ENCODE data around the gene MCC.

Gene MCC

GRCh38 chr5:113054899-113055298, 433.4 kb downstream of the MCC start:
- DNase-seq (no peak), ATAC-seq (no peak)
- Mint-ChIP-seq H3K4me3 (no peak overlapping the region), H3K4me1 (peaks cover 14% of the 10 kb centered on the region), H3K27ac (no peak overlapping the region), H3K27me3 (no peaks in the 10 kb centered on the region), H3K9me3 (no peaks in the 10 kb centered on the region)

- H3K9me3 Mint-ChIP-seq: no peaks in the 10 kb centered on the region
- H3K4me3 Mint-ChIP-seq: no peak overlapping the region
- DNase-seq: no peak
- ATAC-seq: no peak
- H3K27me3 Mint-ChIP-seq: no peaks in the 10 kb centered on the region
- H3K27ac Mint-ChIP-seq: no peak overlapping the region
- H3K4me1 Mint-ChIP-seq: peaks cover 8% of the 10 kb centered on the region
Observed at GRCh38 chr5:113053511-113053995, 434.7 kb downstream of the MCC start.

GRCh38 chr5:113052041-113052795, 436.0 kb downstream of the MCC start:
- ATAC-seq (no peak), DNase-seq (no peak)
- H3K4me3 Mint-ChIP-seq: no peak overlapping the region
- H3K27me3 Mint-ChIP-seq: no peaks in the 10 kb centered on the region
- H3K9me3 Mint-ChIP-seq: no peaks in the 10 kb centered on the region
- H3K4me1 Mint-ChIP-seq: peaks cover 8% of the 10 kb centered on the region
- no peak overlapping the region for H3K27ac Mint-ChIP-seq

- peak; percentile 49 for ATAC-seq
- Mint-ChIP-seq H3K9me3 (no peaks in the 10 kb centered on the region), H3K4me3 (no peak overlapping the region), H3K4me1 (peaks cover 8% of the 10 kb centered on the region), H3K27ac (no peak overlapping the region), H3K27me3 (no peaks in the 10 kb centered on the region)
- DNase-seq: no peak
Observed at GRCh38 chr5:113050721-113051382, 437.4 kb downstream of the MCC start.

GRCh38 chr5:113048931-113049330, 439.3 kb downstream of the MCC start:
- H3K4me3 Mint-ChIP-seq: no peak overlapping the region
- DNase-seq (no peak), ATAC-seq (no peak)
- H3K9me3 Mint-ChIP-seq: no peaks in the 10 kb centered on the region
- H3K27ac Mint-ChIP-seq: no peak overlapping the region
- H3K27me3 Mint-ChIP-seq: no peaks in the 10 kb centered on the region
- H3K4me1 Mint-ChIP-seq: peaks cover 8% of the 10 kb centered on the region

- no peaks in the 10 kb centered on the region for H3K27me3 Mint-ChIP-seq
- H3K4me1 Mint-ChIP-seq: peaks cover 8% of the 10 kb centered on the region
- ATAC-seq (no peak), DNase-seq (no peak)
- H3K4me3 Mint-ChIP-seq: no peak overlapping the region
- H3K9me3 Mint-ChIP-seq: no peaks in the 10 kb centered on the region
- H3K27ac Mint-ChIP-seq: peak overlapping the region in 1 of 2 donors; percentile 49
Observed at GRCh38 chr5:113047733-113048652, 440.3 kb downstream of the MCC start.

GRCh38 chr5:113047234-113047633, 441.0 kb downstream of the MCC start:
- peaks cover 8% of the 10 kb centered on the region for H3K4me1 Mint-ChIP-seq
- DNase-seq (no peak), ATAC-seq (no peak)
- H3K27me3 Mint-ChIP-seq: no peaks in the 10 kb centered on the region
- H3K9me3 Mint-ChIP-seq: no peaks in the 10 kb centered on the region
- H3K4me3 Mint-ChIP-seq: no peak overlapping the region
- H3K27ac Mint-ChIP-seq: no peak overlapping the region

GRCh38 chr5:113044776-113045465, 443.3 kb downstream of the MCC start:
- H3K27me3 Mint-ChIP-seq: no peaks in the 10 kb centered on the region
- ATAC-seq (no peak), DNase-seq (no peak)
- H3K4me3 Mint-ChIP-seq: no peak overlapping the region
- H3K9me3 Mint-ChIP-seq: no peaks in the 10 kb centered on the region
- H3K4me1 Mint-ChIP-seq: no peaks in the 10 kb centered on the region
- H3K27ac Mint-ChIP-seq: no peak overlapping the region

GRCh38 chr5:113043491-113043931, 444.7 kb downstream of the MCC start:
- H3K4me3 Mint-ChIP-seq: no peak overlapping the region
- no peaks in the 10 kb centered on the region for H3K9me3 Mint-ChIP-seq
- DNase-seq (peak in 1 of 2 donors; percentile 29), ATAC-seq (peak; percentile 66)
- no peak overlapping the region for H3K27ac Mint-ChIP-seq
- H3K4me1 Mint-ChIP-seq: no peaks in the 10 kb centered on the region
- H3K27me3 Mint-ChIP-seq: no peaks in the 10 kb centered on the region

GRCh38 chr5:113042491-113043243, 445.6 kb downstream of the MCC start:
- Mint-ChIP-seq H3K9me3 (no peaks in the 10 kb centered on the region), H3K27ac (no peak overlapping the region), H3K4me1 (no peaks in the 10 kb centered on the region), H3K4me3 (no peak overlapping the region), H3K27me3 (no peaks in the 10 kb centered on the region)
- ATAC-seq (no peak), DNase-seq (no peak)

- Mint-ChIP-seq H3K4me1 (no peaks in the 10 kb centered on the region), H3K9me3 (no peaks in the 10 kb centered on the region), H3K27me3 (no peaks in the 10 kb centered on the region), H3K4me3 (no peak overlapping the region), H3K27ac (no peak overlapping the region)
- ATAC-seq (no peak), DNase-seq (no peak)
Observed at GRCh38 chr5:113040672-113041260, 447.5 kb downstream of the MCC start.

- Mint-ChIP-seq H3K9me3 (no peaks in the 10 kb centered on the region), H3K4me1 (no peaks in the 10 kb centered on the region), H3K27ac (no peak overlapping the region), H3K27me3 (no peaks in the 10 kb centered on the region), H3K4me3 (no peak overlapping the region)
- DNase-seq: no peak
- ATAC-seq: no peak
Observed at GRCh38 chr5:113039934-113040285, 448.3 kb downstream of the MCC start.

GRCh38 chr5:113039229-113039933, 448.9 kb downstream of the MCC start:
- DNase-seq (no peak), ATAC-seq (no peak)
- no peaks in the 10 kb centered on the region for H3K27me3 Mint-ChIP-seq
- no peaks in the 10 kb centered on the region for H3K9me3 Mint-ChIP-seq
- no peak overlapping the region for H3K27ac Mint-ChIP-seq
- H3K4me3 Mint-ChIP-seq: no peak overlapping the region
- H3K4me1 Mint-ChIP-seq: no peaks in the 10 kb centered on the region

GRCh38 chr5:113038714-113039113, 449.5 kb downstream of the MCC start:
- Mint-ChIP-seq H3K27me3 (no peaks in the 10 kb centered on the region), H3K27ac (no peak overlapping the region), H3K9me3 (no peaks in the 10 kb centered on the region), H3K4me1 (no peaks in the 10 kb centered on the region), H3K4me3 (no peak overlapping the region)
- DNase-seq (no peak), ATAC-seq (no peak)
